Progenitor cell of endocrine pancreas (in vitro differentiated cells): ENCODE measurements around the gene NRDC. TPM values are rescaled to one million over a fixed set of nuclear protein-coding genes. Genes with fewer than 3 reads are reported as not detected.
"Not testable (repeated sequence)": the region's sequence is repeated elsewhere in the genome, so short reads cannot be mapped to it uniquely, and the experiment has no call there.

Experiments used
- DNase-seq: peaks from one replicate; pipeline ENCODE4 v3.0.0; 2021; ENCODE audit warnings: low spot score; ENCODE audit not compliant: unreplicated experiment
- H3K27ac Mint-ChIP-seq: 2 replicates; pipeline ENCODE4 v1.8.0; 2021; ENCODE audit warnings: mild to moderate bottlenecking, moderate library complexity, mixed read lengths
- H3K27me3 Mint-ChIP-seq: 2 replicates; pipeline ENCODE4 v1.8.0; 2021; ENCODE audit warnings: mixed read lengths
- H3K36me3 Mint-ChIP-seq: 2 replicates; pipeline ENCODE4 v1.8.0; 2022; ENCODE audit warnings: mixed read lengths; ENCODE audit not compliant: insufficient read depth
- H3K4me1 Mint-ChIP-seq: 2 replicates; pipeline ENCODE4 v1.8.0; 2021; ENCODE audit warnings: low read depth, mixed read lengths
- H3K4me3 Mint-ChIP-seq: 2 replicates; pipeline ENCODE4 v1.8.0; 2021; ENCODE audit warnings: low read depth, mild to moderate bottlenecking, moderate library complexity, mixed read lengths
- H3K9me3 Mint-ChIP-seq: 2 replicates; pipeline ENCODE4 v1.8.0; 2021; ENCODE audit warnings: low read depth, mixed read lengths
- total RNA-seq: library from RNA; stranded (reverse); gene quantifications from 2 replicates; pipeline ENCODE4 v1.2.1, GENCODE V29; 2021
- TF ChIP-seq, protein P1 (sequence below): fragments of 200-600 bp; sonication (generic); IDR thresholded peaks from one replicate; pipeline ENCODE4 v1.5.0; 2021; ENCODE audit warnings: antibody characterized with exemption, mild to moderate bottlenecking; ENCODE audit not compliant: unreplicated experiment

The NRDC gene
- total RNA-seq, 1 donor from 2014 or later, result 200 TPM

DNA sequence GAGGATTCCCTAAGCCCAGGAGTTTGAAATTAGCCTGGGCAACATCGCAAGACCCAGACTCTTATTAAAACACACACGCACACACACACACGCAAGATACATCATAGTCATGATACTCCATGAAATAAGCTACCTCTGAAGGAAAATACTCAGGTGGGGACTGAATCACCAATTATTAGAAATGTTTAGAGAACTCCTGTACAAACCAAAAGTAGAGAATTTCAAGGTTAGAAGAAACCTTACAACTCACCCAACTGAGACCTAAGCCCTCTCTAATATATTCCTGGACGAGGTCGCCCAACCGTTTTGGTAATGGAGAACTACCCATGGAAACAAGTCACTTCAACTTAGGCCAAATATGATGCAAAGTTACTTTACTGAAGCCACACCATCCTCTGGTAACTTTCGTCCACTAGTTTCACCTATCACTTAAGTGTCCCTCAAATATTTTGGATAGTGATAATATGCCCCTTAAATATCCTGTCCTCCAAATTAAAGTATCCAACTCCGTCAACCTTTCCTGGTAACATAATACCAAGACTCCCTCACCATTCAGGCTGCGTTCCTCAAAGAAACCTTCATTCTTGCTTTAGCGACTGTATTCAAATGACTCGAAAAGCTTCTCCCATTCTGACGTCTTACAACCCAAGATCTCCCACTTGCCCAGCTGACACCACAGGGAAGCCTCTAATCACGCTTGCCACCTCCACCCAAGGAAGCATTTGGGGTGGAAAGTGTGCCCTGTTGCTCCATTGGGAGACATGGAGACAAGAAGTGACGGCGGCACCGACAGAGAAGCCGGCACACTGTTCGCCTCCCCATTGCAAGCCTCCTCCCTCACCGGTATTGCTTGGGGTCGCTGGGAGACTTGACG is 856 bp downstream of the NRDC start:
- H3K9me3 Mint-ChIP-seq, result no peaks in the 10 kb centered on the region
- DNase-seq, result no peak
- H3K36me3 Mint-ChIP-seq, result no peaks in the 10 kb centered on the region
- TF ChIP-seq, protein P1, sequence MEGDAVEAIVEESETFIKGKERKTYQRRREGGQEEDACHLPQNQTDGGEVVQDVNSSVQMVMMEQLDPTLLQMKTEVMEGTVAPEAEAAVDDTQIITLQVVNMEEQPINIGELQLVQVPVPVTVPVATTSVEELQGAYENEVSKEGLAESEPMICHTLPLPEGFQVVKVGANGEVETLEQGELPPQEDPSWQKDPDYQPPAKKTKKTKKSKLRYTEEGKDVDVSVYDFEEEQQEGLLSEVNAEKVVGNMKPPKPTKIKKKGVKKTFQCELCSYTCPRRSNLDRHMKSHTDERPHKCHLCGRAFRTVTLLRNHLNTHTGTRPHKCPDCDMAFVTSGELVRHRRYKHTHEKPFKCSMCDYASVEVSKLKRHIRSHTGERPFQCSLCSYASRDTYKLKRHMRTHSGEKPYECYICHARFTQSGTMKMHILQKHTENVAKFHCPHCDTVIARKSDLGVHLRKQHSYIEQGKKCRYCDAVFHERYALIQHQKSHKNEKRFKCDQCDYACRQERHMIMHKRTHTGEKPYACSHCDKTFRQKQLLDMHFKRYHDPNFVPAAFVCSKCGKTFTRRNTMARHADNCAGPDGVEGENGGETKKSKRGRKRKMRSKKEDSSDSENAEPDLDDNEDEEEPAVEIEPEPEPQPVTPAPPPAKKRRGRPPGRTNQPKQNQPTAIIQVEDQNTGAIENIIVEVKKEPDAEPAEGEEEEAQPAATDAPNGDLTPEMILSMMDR, result no peak
- no peak overlapping the region for H3K27ac Mint-ChIP-seq
- peaks cover 18% of the 10 kb centered on the region for H3K4me1 Mint-ChIP-seq
- H3K27me3 Mint-ChIP-seq, result peaks cover 7% of the 10 kb centered on the region
- H3K4me3 Mint-ChIP-seq, result no peak overlapping the region

DNA sequence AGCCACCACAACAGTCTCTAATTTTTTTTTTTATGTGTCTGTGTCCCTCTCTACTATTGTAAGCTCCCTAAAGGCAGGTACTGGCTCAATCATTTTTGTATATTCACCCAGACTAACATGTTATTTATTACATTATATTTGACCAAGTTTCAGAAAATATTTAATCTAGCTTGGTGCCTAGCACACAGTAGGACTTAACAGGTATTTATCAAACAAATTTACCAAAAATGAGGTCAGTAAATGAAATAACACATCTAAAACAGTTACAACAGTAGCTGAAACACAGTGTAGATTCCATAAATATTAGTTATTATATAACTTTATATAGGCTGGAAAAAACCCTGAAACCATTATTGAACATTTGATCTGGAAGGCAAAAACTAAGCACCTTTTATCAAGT is 2.7 kb downstream of the NRDC start:
- H3K4me3 Mint-ChIP-seq, result peak overlapping the region; percentile 29
- peaks cover 3% of the 10 kb centered on the region for H3K27me3 Mint-ChIP-seq

DNA sequence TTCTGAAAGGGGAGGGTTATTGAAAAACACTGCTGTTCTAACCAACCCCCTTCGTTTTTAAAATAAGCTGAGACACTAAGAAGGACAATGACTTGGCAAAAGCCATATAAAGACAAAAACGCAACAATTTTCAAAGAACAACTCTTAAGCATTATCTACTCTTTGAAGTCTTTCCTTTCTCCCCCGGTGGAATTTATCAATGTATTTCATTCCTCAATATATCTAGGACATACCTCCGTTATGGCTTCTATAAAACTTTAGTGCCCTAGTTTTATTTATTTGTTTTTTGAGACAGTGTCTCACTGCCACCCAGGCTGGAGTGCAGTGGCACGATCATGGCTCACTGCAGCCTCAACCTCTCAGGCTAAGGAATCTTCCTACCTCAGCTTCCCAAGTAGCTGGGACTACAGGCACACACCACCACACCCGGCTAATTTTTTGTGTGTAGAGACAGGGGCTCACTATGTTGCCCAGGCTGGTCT is 3.2 kb downstream of the NRDC start:
- H3K27me3 Mint-ChIP-seq, result no peaks in the 10 kb centered on the region
- no peaks in the 10 kb centered on the region for H3K9me3 Mint-ChIP-seq
- H3K27ac Mint-ChIP-seq, result no peak overlapping the region
- peak overlapping the region; percentile 29 for H3K4me3 Mint-ChIP-seq
- H3K4me1 Mint-ChIP-seq, result peaks cover 18% of the 10 kb centered on the region
- DNase-seq, result no peak
- TF ChIP-seq, protein P1, result no peak
- H3K36me3 Mint-ChIP-seq, result no peaks in the 10 kb centered on the region

More for the DNA sequence above, 2.7 kb downstream of the NRDC start:
- Mint-ChIP-seq H3K27ac (no peak overlapping the region), H3K9me3 (no peaks in the 10 kb centered on the region), H3K36me3 (no peaks in the 10 kb centered on the region), H3K4me1 (peaks cover 18% of the 10 kb centered on the region)
- TF ChIP-seq, protein P1, result no peak
- no peak for DNase-seq

DNA sequence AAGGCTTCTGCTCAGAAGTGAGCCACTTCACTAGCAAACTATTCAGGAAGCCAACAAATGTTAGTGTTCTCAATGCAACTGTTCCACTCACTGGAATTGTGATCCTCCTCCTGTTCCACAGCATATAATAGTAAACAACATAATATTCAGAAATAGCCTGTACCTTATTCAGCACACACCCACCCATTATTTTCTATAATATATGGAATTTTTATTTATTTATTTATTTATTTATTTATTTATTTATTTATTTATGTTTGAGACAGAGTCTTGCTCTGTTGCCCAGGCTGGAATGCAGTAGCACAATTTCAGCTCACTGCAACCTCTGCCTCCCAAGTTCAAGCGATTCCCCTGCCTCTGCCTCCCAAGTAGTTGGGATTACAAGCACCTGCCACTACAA is 5.3 kb downstream of the NRDC start:
- not testable (repeated sequence) for H3K4me3 Mint-ChIP-seq, H3K27ac Mint-ChIP-seq, H3K36me3 Mint-ChIP-seq, DNase-seq, H3K9me3 Mint-ChIP-seq, H3K27me3 Mint-ChIP-seq
- peaks cover 18% of the 10 kb centered on the region for H3K4me1 Mint-ChIP-seq

DNA sequence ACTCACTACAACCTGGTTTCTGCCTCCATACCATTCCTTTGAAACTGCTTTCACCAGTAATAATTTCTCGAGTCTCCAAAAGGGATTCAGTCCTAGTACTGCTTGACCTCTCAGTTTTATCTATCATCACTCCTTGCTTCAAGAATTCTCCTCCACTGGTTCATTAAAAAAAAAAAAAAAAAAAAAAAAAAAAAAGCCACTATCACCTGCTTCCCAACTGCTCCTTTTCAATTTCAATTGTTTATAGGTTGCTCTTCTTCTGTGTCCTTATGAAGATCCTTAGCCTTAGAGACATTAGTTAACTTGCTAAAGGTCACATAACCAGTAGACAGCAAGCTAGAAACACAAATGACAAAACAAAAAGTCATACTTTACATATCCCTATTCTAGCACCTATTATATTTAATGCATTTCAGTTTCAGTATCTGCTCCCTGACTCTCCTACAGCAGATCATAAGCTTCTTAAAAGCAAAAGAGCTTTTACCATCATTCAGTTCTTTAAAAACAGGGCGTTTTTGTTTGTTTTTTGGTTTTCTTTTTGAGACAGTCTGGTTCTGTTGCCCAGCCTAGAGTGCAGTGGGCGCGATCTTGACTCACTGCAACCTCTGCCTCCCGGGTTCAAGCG is 7.1 kb downstream of the NRDC start:
- TF ChIP-seq, protein P1, result no peak

More for the DNA sequence above, 7.1 kb downstream of the NRDC start:
- peaks cover 16% of the 10 kb centered on the region for H3K4me1 Mint-ChIP-seq
- H3K27ac Mint-ChIP-seq, result peak overlapping the region; percentile 38
- H3K4me3 Mint-ChIP-seq, result no peak overlapping the region
- H3K27me3 Mint-ChIP-seq, result no peaks in the 10 kb centered on the region
- no peaks in the 10 kb centered on the region for H3K36me3 Mint-ChIP-seq
- no peaks in the 10 kb centered on the region for H3K9me3 Mint-ChIP-seq
- DNase-seq, result no peak
